ENCODE data around the gene TMEM88. TPM values are rescaled to one million over a fixed set of nuclear protein-coding genes. Genes with fewer than 3 reads are reported as not detected.

Gene TMEM88
- total RNA-seq, 5 donors from 2014 or later (not counting 1 experiment from before 2014, with no cell fraction given), result 5.8 to 27.1 (median 8.4) TPM

GRCh38 chr17:7814969-7815368, 39.9 kb upstream of the TMEM88 start:
- CTCF ChIA-PET, result interaction anchor here in 1 of 2 donors (1.0 kb wide), 1 partner anchor 177 kb away, joined by 3 read pairs; no protein-coding TSS in a partner anchor
- Mint-ChIP-seq H3K9me3 (no peaks in the 10 kb centered on the region), H3K4me1 (peaks cover 3 to 9% (median 7%) of the 10 kb centered on the region in 3 donors)

GRCh38 chr17:7816926-7817642, 37.8 kb upstream of the TMEM88 start:
- Mint-ChIP-seq H3K27me3 (no peaks in the 10 kb centered on the region), H3K36me3 (no peaks in the 10 kb centered on the region), H3K27ac (no peak overlapping the region), H3K4me1 (no peaks in the 10 kb centered on the region), H3K9me3 (no peaks in the 10 kb centered on the region), H3K4me3 (no peak overlapping the region)
- Histone ChIP-seq H3K27me3 (replicated peaks in 1 of 2; ENCODE audit: control insufficient read depth in 2 of 2, extremely low read depth in 1 of 2, insufficient read depth in 2 of 2, low read length in 1 of 2) (peaks cover 0 to 11% of the 10 kb centered on the region in 2 experiments), H3K4me1 (ENCODE audit: control insufficient read depth in 1 of 2, extremely low read depth in 1 of 2, insufficient read depth in 2 of 2, low read length in 2 of 2) (no peaks in the 10 kb centered on the region), H3K9me3 (no peaks in the 10 kb centered on the region), H3K4me3 (ENCODE audit: control insufficient read depth in 1 of 2, extremely low read depth in 1 of 2, low read length in 1 of 2) (no peak overlapping the region), H3K36me3 (ENCODE audit: control insufficient read depth in 2 of 2, extremely low read depth in 1 of 2, insufficient read depth in 1 of 2, low read length in 1 of 2) (no peaks in the 10 kb centered on the region), H3K27ac (ENCODE audit: low read length) (no peak overlapping the region)
- ChIA-PET CTCF (interaction anchor here (0.8 to 1.3 kb wide), 3 partner anchors 9 to 40 kb away, joined by 3 to 8 read pairs (median 4); partner anchors contain the start of gene NAA38 (in 1 of the 2)), POLR2A (no interaction called here)
- WGBS (ENCODE audit: insufficient coverage), result 89% methylated on average over 9 of the region's 10 CpGs
- DNase-seq, result no peak
- ATAC-seq (replicated peaks in 1 of 4), result no peak

More at GRCh38 chr17:7814969-7815368, 39.9 kb upstream of the TMEM88 start:
- Mint-ChIP-seq H3K36me3 (no peaks in the 10 kb centered on the region), H3K27me3 (peaks cover 0 to 3% of the 10 kb centered on the region in 2 donors), H3K27ac (no peak overlapping the region), H3K4me3 (no peak overlapping the region)
- no peak overlapping the region for H3K4me3 ChIP-seq (ENCODE audit: control insufficient read depth in 1 of 2, extremely low read depth in 1 of 2, low read length in 1 of 2)
- no peak for DNase-seq
- WGBS (ENCODE audit: insufficient coverage), result 84% methylated on average over 3 of the region's 5 CpGs
- no peak for ATAC-seq (replicated peaks in 1 of 4)
- no peak overlapping the region for H3K27ac ChIP-seq (ENCODE audit: low read length)
- no peaks in the 10 kb centered on the region for H3K4me1 ChIP-seq (ENCODE audit: control insufficient read depth in 1 of 2, extremely low read depth in 1 of 2, insufficient read depth in 2 of 2, low read length in 2 of 2)
- H3K36me3 ChIP-seq (ENCODE audit: control insufficient read depth in 2 of 2, extremely low read depth in 1 of 2, insufficient read depth in 1 of 2, low read length in 1 of 2), result no peaks in the 10 kb centered on the region
- peaks cover 0 to 6% of the 10 kb centered on the region in 2 experiments for H3K27me3 ChIP-seq (replicated peaks in 1 of 2; ENCODE audit: control insufficient read depth in 2 of 2, extremely low read depth in 1 of 2, insufficient read depth in 2 of 2, low read length in 1 of 2)
- no peaks in the 10 kb centered on the region for H3K9me3 ChIP-seq
- POLR2A ChIA-PET, result no interaction called here

GRCh38 chr17:7817643-7817964, 37.3 kb upstream of the TMEM88 start:
- CTCF ChIA-PET, result interaction anchor here in 1 of 2 donors (1.1 kb wide), 1 partner anchor 8 kb away, joined by 8 read pairs; no protein-coding TSS in a partner anchor
- H3K9me3 Mint-ChIP-seq, result no peaks in the 10 kb centered on the region
- H3K27me3 ChIP-seq (replicated peaks in 1 of 2; ENCODE audit: control insufficient read depth in 2 of 2, extremely low read depth in 1 of 2, insufficient read depth in 2 of 2, low read length in 1 of 2), result peaks cover 0 to 12% of the 10 kb centered on the region in 2 experiments
- H3K4me3 ChIP-seq (ENCODE audit: control insufficient read depth in 1 of 2, extremely low read depth in 1 of 2, low read length in 1 of 2), result no peak overlapping the region
- no peak overlapping the region for H3K4me3 Mint-ChIP-seq
- WGBS (ENCODE audit: insufficient coverage), result 85% methylated on average over 8 of the region's 9 CpGs
- H3K27me3 Mint-ChIP-seq, result no peaks in the 10 kb centered on the region
- no peak overlapping the region for H3K27ac Mint-ChIP-seq
- no peak overlapping the region for H3K27ac ChIP-seq (ENCODE audit: low read length)
- ATAC-seq (replicated peaks in 1 of 4) (no peak), DNase-seq (no peak)
- peaks cover 0 to 4% (median 0%) of the 10 kb centered on the region in 3 donors for H3K4me1 Mint-ChIP-seq
- no peaks in the 10 kb centered on the region for H3K9me3 ChIP-seq
- POLR2A ChIA-PET, result no interaction called here
- no peaks in the 10 kb centered on the region for H3K4me1 ChIP-seq (ENCODE audit: control insufficient read depth in 1 of 2, extremely low read depth in 1 of 2, insufficient read depth in 2 of 2, low read length in 2 of 2)
- H3K36me3 ChIP-seq (ENCODE audit: control insufficient read depth in 2 of 2, extremely low read depth in 1 of 2, insufficient read depth in 1 of 2, low read length in 1 of 2), result no peaks in the 10 kb centered on the region
- no peaks in the 10 kb centered on the region for H3K36me3 Mint-ChIP-seq

- Histone ChIP-seq H3K4me3 (ENCODE audit: control insufficient read depth in 1 of 2, extremely low read depth in 1 of 2, low read length in 1 of 2) (no peak overlapping the region), H3K4me1 (ENCODE audit: control insufficient read depth in 1 of 2, extremely low read depth in 1 of 2, insufficient read depth in 2 of 2, low read length in 2 of 2) (no peaks in the 10 kb centered on the region), H3K27me3 (replicated peaks in 1 of 2; ENCODE audit: control insufficient read depth in 2 of 2, extremely low read depth in 1 of 2, insufficient read depth in 2 of 2, low read length in 1 of 2) (peaks cover 0 to 12% of the 10 kb centered on the region in 2 experiments), H3K27ac (ENCODE audit: low read length) (no peak overlapping the region), H3K9me3 (no peaks in the 10 kb centered on the region), H3K36me3 (ENCODE audit: control insufficient read depth in 2 of 2, extremely low read depth in 1 of 2, insufficient read depth in 1 of 2, low read length in 1 of 2) (no peaks in the 10 kb centered on the region)
- ChIA-PET POLR2A (no interaction called here), CTCF (interaction anchor here (1.0 to 1.2 kb wide), 3 partner anchors 8 to 74 kb away, joined by 3 to 8 read pairs (median 3); no protein-coding TSS in a partner anchor)
- no peaks in the 10 kb centered on the region for H3K9me3 Mint-ChIP-seq
- H3K27ac Mint-ChIP-seq, result peak overlapping the region in 1 of 2 donors; percentile 43
- ATAC-seq (replicated peaks in 1 of 4) (no peak), DNase-seq (no peak)
- H3K4me3 Mint-ChIP-seq, result no peak overlapping the region
- H3K4me1 Mint-ChIP-seq, result peaks cover 0 to 5% (median 0%) of the 10 kb centered on the region in 3 donors
- WGBS (ENCODE audit: insufficient coverage), result no CpG with 5 or more reads among the region's 10 CpGs
- no peaks in the 10 kb centered on the region for H3K27me3 Mint-ChIP-seq
- no peaks in the 10 kb centered on the region for H3K36me3 Mint-ChIP-seq
These were observed 36.8 kb upstream of the TMEM88 start for GRCh38 chr17:7818026-7818425.

GRCh38 chr17:7818746-7819645, 35.9 kb upstream of the TMEM88 start:
- Mint-ChIP-seq H3K4me3 (no peak overlapping the region), H3K36me3 (no peaks in the 10 kb centered on the region), H3K4me1 (peaks cover 0 to 5% (median 0%) of the 10 kb centered on the region in 3 donors), H3K9me3 (no peaks in the 10 kb centered on the region), H3K27me3 (no peaks in the 10 kb centered on the region), H3K27ac (no peak overlapping the region)
- Histone ChIP-seq H3K9me3 (no peaks in the 10 kb centered on the region), H3K27me3 (replicated peaks in 1 of 2; ENCODE audit: control insufficient read depth in 2 of 2, extremely low read depth in 1 of 2, insufficient read depth in 2 of 2, low read length in 1 of 2) (peaks cover 0 to 12% of the 10 kb centered on the region in 2 experiments), H3K27ac (ENCODE audit: low read length) (no peak overlapping the region), H3K4me3 (ENCODE audit: control insufficient read depth in 1 of 2, extremely low read depth in 1 of 2, low read length in 1 of 2) (no peak overlapping the region), H3K36me3 (ENCODE audit: control insufficient read depth in 2 of 2, extremely low read depth in 1 of 2, insufficient read depth in 1 of 2, low read length in 1 of 2) (no peaks in the 10 kb centered on the region), H3K4me1 (ENCODE audit: control insufficient read depth in 1 of 2, extremely low read depth in 1 of 2, insufficient read depth in 2 of 2, low read length in 2 of 2) (no peaks in the 10 kb centered on the region)
- POLR2A ChIA-PET, result no interaction called here
- WGBS (ENCODE audit: insufficient coverage), result 86% methylated on average over 27 of the region's 27 CpGs
- ATAC-seq (replicated peaks in 1 of 4), result no peak
- no peak for DNase-seq
- CTCF ChIA-PET, result interaction anchor here (0.7 to 1.5 kb wide), 5 partner anchors 35 to 1295 kb away, joined by 3 to 5 read pairs (median 3); no protein-coding TSS in a partner anchor

- POLR2A ChIA-PET, result no interaction called here
- CTCF ChIA-PET, result no interaction called here
- no peaks in the 10 kb centered on the region for H3K9me3 ChIP-seq
These were observed 34.6 kb upstream of the TMEM88 start for GRCh38 chr17:7820231-7820630.

More at GRCh38 chr17:7820231-7820630, 34.6 kb upstream of the TMEM88 start:
- WGBS (ENCODE audit: insufficient coverage), result 66% methylated on average over 5 of the region's 5 CpGs
- no peaks in the 10 kb centered on the region for H3K9me3 Mint-ChIP-seq
- no peaks in the 10 kb centered on the region for H3K4me1 ChIP-seq (ENCODE audit: control insufficient read depth in 1 of 2, extremely low read depth in 1 of 2, insufficient read depth in 2 of 2, low read length in 2 of 2)
- H3K27me3 ChIP-seq (replicated peaks in 1 of 2; ENCODE audit: control insufficient read depth in 2 of 2, extremely low read depth in 1 of 2, insufficient read depth in 2 of 2, low read length in 1 of 2), result peaks cover 0 to 12% of the 10 kb centered on the region in 2 experiments
- H3K4me3 Mint-ChIP-seq, result no peak overlapping the region
- peaks cover 0 to 5% (median 0%) of the 10 kb centered on the region in 3 donors for H3K4me1 Mint-ChIP-seq
- no peak overlapping the region for H3K27ac Mint-ChIP-seq
- no peak overlapping the region for H3K4me3 ChIP-seq (ENCODE audit: control insufficient read depth in 1 of 2, extremely low read depth in 1 of 2, low read length in 1 of 2)
- no peak for DNase-seq
- H3K27me3 Mint-ChIP-seq, result peaks cover 0 to 2% of the 10 kb centered on the region in 2 donors
- H3K36me3 ChIP-seq (ENCODE audit: control insufficient read depth in 2 of 2, extremely low read depth in 1 of 2, insufficient read depth in 1 of 2, low read length in 1 of 2), result no peaks in the 10 kb centered on the region
- no peak for ATAC-seq (replicated peaks in 1 of 4)
- H3K36me3 Mint-ChIP-seq, result no peaks in the 10 kb centered on the region
- H3K27ac ChIP-seq (ENCODE audit: low read length), result no peak overlapping the region

Measured in T-cell (primary cell).